Measurements from ENCODE around the gene SAPCD2. TPM values are rescaled to one million over a fixed set of nuclear protein-coding genes. Genes with fewer than 3 reads are reported as not detected.

SAPCD2 gene
- total RNA-seq, 6 experiments from 2014 or later: 0.05 to 0.43 (median 0.22) TPM; not detected in 1

- TF ChIP-seq, protein P1, sequence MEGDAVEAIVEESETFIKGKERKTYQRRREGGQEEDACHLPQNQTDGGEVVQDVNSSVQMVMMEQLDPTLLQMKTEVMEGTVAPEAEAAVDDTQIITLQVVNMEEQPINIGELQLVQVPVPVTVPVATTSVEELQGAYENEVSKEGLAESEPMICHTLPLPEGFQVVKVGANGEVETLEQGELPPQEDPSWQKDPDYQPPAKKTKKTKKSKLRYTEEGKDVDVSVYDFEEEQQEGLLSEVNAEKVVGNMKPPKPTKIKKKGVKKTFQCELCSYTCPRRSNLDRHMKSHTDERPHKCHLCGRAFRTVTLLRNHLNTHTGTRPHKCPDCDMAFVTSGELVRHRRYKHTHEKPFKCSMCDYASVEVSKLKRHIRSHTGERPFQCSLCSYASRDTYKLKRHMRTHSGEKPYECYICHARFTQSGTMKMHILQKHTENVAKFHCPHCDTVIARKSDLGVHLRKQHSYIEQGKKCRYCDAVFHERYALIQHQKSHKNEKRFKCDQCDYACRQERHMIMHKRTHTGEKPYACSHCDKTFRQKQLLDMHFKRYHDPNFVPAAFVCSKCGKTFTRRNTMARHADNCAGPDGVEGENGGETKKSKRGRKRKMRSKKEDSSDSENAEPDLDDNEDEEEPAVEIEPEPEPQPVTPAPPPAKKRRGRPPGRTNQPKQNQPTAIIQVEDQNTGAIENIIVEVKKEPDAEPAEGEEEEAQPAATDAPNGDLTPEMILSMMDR (IDR thresholded peaks at IDR 0.05): no peak
- TF ChIP-seq POLR2A (IDR thresholded peaks at IDR 0.05): no peak
- Histone ChIP-seq H3K4me1 (peaks cover 0 to 49% (median 23%) of the 10 kb centered on the region in 4 donors), H3K4me3 (no peak overlapping the region), H3K27ac (peak overlapping the region in 2 of 3 donors; percentile 2 to 78), H3K27me3 (no peaks in the 10 kb centered on the region), H3K36me3 (peaks cover 0 to 2% (median 0%) of the 10 kb centered on the region in 4 donors), H3K9me3 (no peaks in the 10 kb centered on the region)
- 27% methylated on average over 5 of the region's 7 CpGs for WGBS (ENCODE audit: insufficient coverage, low coverage, low lambda C conversion rate, missing lambda C conversion rate)
- peak; percentile 48 to 55 (median 54) for ATAC-seq
- peak; percentile 71 to 85 (median 79) for DNase-seq
- intact Hi-C loops (cut with DNase I): no loop called here
Observed at GRCh38 chr9:137023157-137023556, 47.2 kb downstream of the SAPCD2 start.

- 62% methylated on average over 8 of the region's 23 CpGs for WGBS (ENCODE audit: insufficient coverage, low coverage, low lambda C conversion rate, missing lambda C conversion rate)
- TF ChIP-seq, protein P1 (IDR thresholded peaks at IDR 0.05): no peak
- TF ChIP-seq POLR2A (IDR thresholded peaks at IDR 0.05): peak; percentile 12
- no peaks in the 10 kb centered on the region for H3K27me3 ChIP-seq
- H3K9me3 ChIP-seq: no peaks in the 10 kb centered on the region
- DNase-seq: no peak
- intact Hi-C loops (cut with DNase I): no loop called here
- H3K4me3 ChIP-seq: no peak overlapping the region
- peaks cover 0 to 49% (median 23%) of the 10 kb centered on the region in 4 donors for H3K4me1 ChIP-seq
- H3K27ac ChIP-seq: peak overlapping the region in 2 of 3 donors; percentile 67 to 78
- peak in 1 of 4 donors; percentile 2 for ATAC-seq
- peaks cover 0 to 2% (median 0%) of the 10 kb centered on the region in 4 donors for H3K36me3 ChIP-seq
Observed at GRCh38 chr9:137022662-137023008, 47.7 kb downstream of the SAPCD2 start.

GRCh38 chr9:137021979-137022661 lies 48.2 kb downstream of the SAPCD2 start:
- Histone ChIP-seq H3K27ac (peak overlapping the region in 2 of 3 donors; percentile 67 to 78), H3K4me1 (peaks cover 0 to 44% (median 20%) of the 10 kb centered on the region in 4 donors), H3K27me3 (no peaks in the 10 kb centered on the region), H3K36me3 (peaks cover 0 to 2% (median 0%) of the 10 kb centered on the region in 4 donors), H3K4me3 (no peak overlapping the region), H3K9me3 (no peaks in the 10 kb centered on the region)
- DNase-seq (peak; percentile 94 to 97 (median 96)), ATAC-seq (peak; percentile 81 to 87 (median 82))
- TF ChIP-seq, protein P1 (IDR thresholded peaks at IDR 0.05): no peak
- peak; percentile 58 for TF ChIP-seq POLR2A (IDR thresholded peaks at IDR 0.05)
- intact Hi-C loops (cut with DNase I): no loop called here
- 9% methylated on average over 12 of the region's 30 CpGs for WGBS (ENCODE audit: insufficient coverage, low coverage, low lambda C conversion rate, missing lambda C conversion rate)

- H3K4me3 ChIP-seq: no peak overlapping the region
Observed at GRCh38 chr9:137021568-137021978, 48.8 kb downstream of the SAPCD2 start.

More at GRCh38 chr9:137021568-137021978, 48.8 kb downstream of the SAPCD2 start:
- TF ChIP-seq, protein P1 (IDR thresholded peaks at IDR 0.05): no peak
- TF ChIP-seq POLR2A (IDR thresholded peaks at IDR 0.05): no peak
- Histone ChIP-seq H3K9me3 (no peaks in the 10 kb centered on the region), H3K4me1 (peaks cover 0 to 39% (median 16%) of the 10 kb centered on the region in 4 donors), H3K36me3 (peaks cover 0 to 3% (median 1%) of the 10 kb centered on the region in 4 donors), H3K27me3 (no peaks in the 10 kb centered on the region), H3K27ac (no peak overlapping the region)
- WGBS (ENCODE audit: insufficient coverage, low coverage, low lambda C conversion rate, missing lambda C conversion rate): no CpG with 5 or more reads among the region's 6 CpGs
- no peak for DNase-seq
- ATAC-seq: no peak
- intact Hi-C loops (cut with DNase I): no loop called here

Measured in right lobe of liver (tissue), 6 donors.